ENCODE data around the gene COX8A.

DNA sequence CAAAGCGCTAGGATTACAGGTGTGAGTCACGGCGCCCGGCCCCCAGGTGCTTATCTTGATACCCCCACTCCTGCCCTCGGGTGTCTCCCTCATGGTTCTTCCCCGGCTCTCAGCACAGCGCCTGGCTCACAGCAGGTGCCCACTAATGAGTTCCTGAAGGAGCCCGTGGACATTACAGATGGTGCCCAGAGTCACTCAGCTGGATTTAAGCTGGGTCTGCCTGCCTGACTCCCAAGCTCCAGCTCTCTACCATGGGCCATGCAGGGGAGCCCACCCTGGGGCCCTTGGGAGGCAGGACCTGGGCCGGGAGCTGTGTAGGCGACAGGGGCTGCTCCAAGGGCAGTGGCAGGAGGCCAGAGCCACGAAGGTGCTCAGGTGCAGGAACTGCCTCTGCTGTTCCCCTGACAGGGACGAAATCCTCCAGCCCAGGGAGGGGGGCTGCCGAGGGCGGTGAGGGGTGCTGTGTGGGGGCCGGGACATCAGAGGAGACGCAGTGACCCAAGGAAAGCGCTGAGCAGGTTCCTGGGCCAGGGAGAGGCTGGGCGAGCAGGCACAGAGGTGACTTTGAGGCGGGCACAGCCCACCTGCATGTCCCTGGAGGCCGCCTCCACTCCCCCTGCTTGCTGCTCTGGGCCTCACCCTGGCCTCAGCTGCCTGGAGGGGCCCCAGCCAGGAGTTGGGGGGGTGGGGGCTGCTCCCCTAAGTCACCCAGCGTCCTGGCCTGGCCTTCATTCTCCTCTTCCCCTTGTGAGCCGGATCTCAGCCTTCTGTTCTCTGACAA lies 46.7 kb downstream of the COX8A start:
- TF ChIP-seq, protein P1, sequence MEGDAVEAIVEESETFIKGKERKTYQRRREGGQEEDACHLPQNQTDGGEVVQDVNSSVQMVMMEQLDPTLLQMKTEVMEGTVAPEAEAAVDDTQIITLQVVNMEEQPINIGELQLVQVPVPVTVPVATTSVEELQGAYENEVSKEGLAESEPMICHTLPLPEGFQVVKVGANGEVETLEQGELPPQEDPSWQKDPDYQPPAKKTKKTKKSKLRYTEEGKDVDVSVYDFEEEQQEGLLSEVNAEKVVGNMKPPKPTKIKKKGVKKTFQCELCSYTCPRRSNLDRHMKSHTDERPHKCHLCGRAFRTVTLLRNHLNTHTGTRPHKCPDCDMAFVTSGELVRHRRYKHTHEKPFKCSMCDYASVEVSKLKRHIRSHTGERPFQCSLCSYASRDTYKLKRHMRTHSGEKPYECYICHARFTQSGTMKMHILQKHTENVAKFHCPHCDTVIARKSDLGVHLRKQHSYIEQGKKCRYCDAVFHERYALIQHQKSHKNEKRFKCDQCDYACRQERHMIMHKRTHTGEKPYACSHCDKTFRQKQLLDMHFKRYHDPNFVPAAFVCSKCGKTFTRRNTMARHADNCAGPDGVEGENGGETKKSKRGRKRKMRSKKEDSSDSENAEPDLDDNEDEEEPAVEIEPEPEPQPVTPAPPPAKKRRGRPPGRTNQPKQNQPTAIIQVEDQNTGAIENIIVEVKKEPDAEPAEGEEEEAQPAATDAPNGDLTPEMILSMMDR (IDR thresholded peaks at IDR 0.05; ENCODE audit: low read length) = no peak
- no peak for TF ChIP-seq EZH2 (optimal IDR thresholded peaks at IDR 0.05; ENCODE audit: low read depth, low read length)
- TF ChIP-seq EZH2phosphoT487 (IDR thresholded peaks at IDR 0.05; ENCODE audit: low read length) = no peak
